IPS DF 4.7 (cell line): Measurements from ENCODE around the gene RPL32.
"Not testable (repeated sequence)": the region's sequence is repeated elsewhere in the genome, so short reads cannot be mapped to it uniquely, and the experiment has no call there.

Experiments
- DNase-seq: peaks from one replicate; pipeline ENCODE4 v3.0.0-alpha.2; 2013; ENCODE audit warnings: low spot score; ENCODE audit errors: extremely low read depth

RPL32 gene

GRCh38 chr3:12810013-12810780 is 31.2 kb downstream of the RPL32 start:
- DNase-seq = no peak

GRCh38 chr3:12809435-12809834 is 31.9 kb downstream of the RPL32 start:
- DNase-seq = no peak

GRCh38 chr3:12809001-12809400 is 32.4 kb downstream of the RPL32 start:
- no peak for DNase-seq

- DNase-seq = no peak
Observed at GRCh38 chr3:12808587-12808986, 32.8 kb downstream of the RPL32 start.

- DNase-seq = no peak
Observed at GRCh38 chr3:12807601-12808359, 33.6 kb downstream of the RPL32 start.

GRCh38 chr3:12807066-12807465 is 34.3 kb downstream of the RPL32 start:
- no peak for DNase-seq

GRCh38 chr3:12803371-12803770 is 38.0 kb downstream of the RPL32 start:
- no peak for DNase-seq

- no peak for DNase-seq
Observed at GRCh38 chr3:12799525-12800440, 41.6 kb downstream of the RPL32 start.

- no peak for DNase-seq
Observed at GRCh38 chr3:12798559-12799179, 42.7 kb downstream of the RPL32 start.

GRCh38 chr3:12797892-12798558 is 43.3 kb downstream of the RPL32 start:
- no peak for DNase-seq

- no peak for DNase-seq
Observed at GRCh38 chr3:12797124-12797891, 44.1 kb downstream of the RPL32 start.

- no peak for DNase-seq
Observed at GRCh38 chr3:12796171-12797123, 44.9 kb downstream of the RPL32 start, which contains the start of gene CAND2. Gene CAND2, plus strand, starts transcription at chr3:12796680. Its CDS starts 41 bp downstream, at chr3:12796721.

GRCh38 chr3:12793701-12794100 is 47.7 kb downstream of the RPL32 start:
- no peak for DNase-seq

- no peak for DNase-seq
Observed at GRCh38 chr3:12791430-12791829, 49.9 kb downstream of the RPL32 start.

- DNase-seq = not testable (repeated sequence)
Observed at GRCh38 chr3:12787967-12788690, 53.2 kb downstream of the RPL32 start.

- not testable (repeated sequence) for DNase-seq
Observed at GRCh38 chr3:12787346-12787745, 54.0 kb downstream of the RPL32 start.

GRCh38 chr3:12785096-12785495 is 56.3 kb downstream of the RPL32 start:
- no peak for DNase-seq
